ENCODE measurements around the gene ASNS. TPM values are rescaled to one million over a fixed set of nuclear protein-coding genes. Genes with fewer than 3 reads are reported as not detected.
"Not testable (repeated sequence)": the region's sequence is repeated elsewhere in the genome, so short reads cannot be mapped to it uniquely, and the experiment has no call there.

ASNS gene, protein sequence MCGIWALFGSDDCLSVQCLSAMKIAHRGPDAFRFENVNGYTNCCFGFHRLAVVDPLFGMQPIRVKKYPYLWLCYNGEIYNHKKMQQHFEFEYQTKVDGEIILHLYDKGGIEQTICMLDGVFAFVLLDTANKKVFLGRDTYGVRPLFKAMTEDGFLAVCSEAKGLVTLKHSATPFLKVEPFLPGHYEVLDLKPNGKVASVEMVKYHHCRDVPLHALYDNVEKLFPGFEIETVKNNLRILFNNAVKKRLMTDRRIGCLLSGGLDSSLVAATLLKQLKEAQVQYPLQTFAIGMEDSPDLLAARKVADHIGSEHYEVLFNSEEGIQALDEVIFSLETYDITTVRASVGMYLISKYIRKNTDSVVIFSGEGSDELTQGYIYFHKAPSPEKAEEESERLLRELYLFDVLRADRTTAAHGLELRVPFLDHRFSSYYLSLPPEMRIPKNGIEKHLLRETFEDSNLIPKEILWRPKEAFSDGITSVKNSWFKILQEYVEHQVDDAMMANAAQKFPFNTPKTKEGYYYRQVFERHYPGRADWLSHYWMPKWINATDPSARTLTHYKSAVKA
- 10 to 100 TPM; 28.8 to 34.0 TPM for polyA plus RNA-seq

GRCh38 chr7:97872025-97872669 is at the start of gene ASNS:
ASNS (minus strand) TSS chr7:97872408; CDS start chr7:97869156, 3,252 bp downstream.
- Histone ChIP-seq H3K4me3 (ENCODE audit: low read depth in 1 of 2, low read length in 2 of 2) (peak within 1 kb of the TSS; percentile 70), H3K4me1 (ENCODE audit: control insufficient read depth in 2 of 2, insufficient read depth in 2 of 2, low read length in 1 of 2) (no peaks in the 10 kb centered on the region), H3K36me3 (ENCODE audit: control insufficient read depth in 2 of 2, insufficient read depth in 2 of 2, low read length in 1 of 2) (no peaks in the 10 kb centered on the region), H3K27me3 (ENCODE audit: control insufficient read depth in 1 of 2, insufficient read depth in 2 of 2, low read length in 2 of 2) (no peaks in the 10 kb centered on the region), H3K27ac (ENCODE audit: low read depth in 2 of 2, low read length in 1 of 2) (peak within 1 kb of the TSS; percentile 76 to 94), H3K9me3 (ENCODE audit: control insufficient read depth in 2 of 2, insufficient read depth in 1 of 2, low read depth in 1 of 2, low read length in 1 of 2) (no peaks in the 10 kb centered on the region)
- WGBS, 2 donors: 0 to 1% methylated on average over 58 of the region's 58 CpGs

DNA sequence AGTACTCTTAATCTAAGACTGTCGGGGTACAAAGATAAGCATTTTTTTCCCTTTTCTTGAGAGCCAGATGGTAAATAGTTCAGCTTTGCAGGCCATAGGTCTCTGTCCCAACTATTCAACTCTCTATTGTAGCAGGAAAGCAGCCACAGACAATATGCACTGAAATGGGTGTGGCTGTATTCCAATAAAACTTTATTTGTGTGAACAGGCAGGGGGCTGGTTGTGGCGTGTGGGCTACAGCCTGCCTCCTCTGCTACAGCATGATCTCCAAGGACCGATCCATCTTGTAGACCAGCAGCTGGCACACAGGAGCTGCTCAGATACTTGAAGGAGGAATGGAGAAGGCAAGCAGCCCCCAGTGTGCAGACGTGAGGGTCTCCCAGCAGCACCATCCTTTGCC is 49.0 kb upstream of the ASNS start:
- not testable (repeated sequence) for H3K36me3 ChIP-seq (ENCODE audit: control insufficient read depth in 2 of 2, insufficient read depth in 2 of 2, low read length in 1 of 2); H3K27me3 ChIP-seq (ENCODE audit: control insufficient read depth in 1 of 2, insufficient read depth in 2 of 2, low read length in 2 of 2); H3K27ac ChIP-seq (ENCODE audit: low read depth in 2 of 2, low read length in 1 of 2); H3K4me1 ChIP-seq (ENCODE audit: control insufficient read depth in 2 of 2, insufficient read depth in 2 of 2, low read length in 1 of 2); H3K4me3 ChIP-seq (ENCODE audit: low read depth in 1 of 2, low read length in 2 of 2); H3K9me3 ChIP-seq (ENCODE audit: control insufficient read depth in 2 of 2, insufficient read depth in 1 of 2, low read depth in 1 of 2, low read length in 1 of 2)
- WGBS, 2 donors: 90 to 92% methylated on average over 3 to 4 of the region's 4 CpGs

DNA sequence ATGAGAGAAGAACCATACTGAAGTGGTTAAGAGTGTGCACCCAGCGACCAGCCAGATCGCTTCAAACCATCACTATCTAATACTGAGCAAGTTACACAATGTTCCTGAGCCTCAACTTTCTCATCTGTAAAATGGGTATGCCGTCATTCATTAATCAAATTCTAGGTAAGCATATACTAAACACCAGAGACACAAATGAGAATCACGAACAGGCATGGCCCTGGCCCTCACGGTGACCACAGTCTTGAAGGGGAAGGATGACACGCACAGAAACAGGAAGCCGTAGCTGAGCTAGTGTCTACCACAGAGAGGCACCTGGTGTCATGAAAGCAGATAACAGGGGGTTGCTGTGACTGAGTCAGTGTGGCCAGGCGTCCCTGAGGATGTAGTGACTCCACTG is 43.1 kb upstream of the ASNS start:
- not testable (repeated sequence) for H3K27ac ChIP-seq (ENCODE audit: low read depth in 2 of 2, low read length in 1 of 2); H3K27me3 ChIP-seq (ENCODE audit: control insufficient read depth in 1 of 2, insufficient read depth in 2 of 2, low read length in 2 of 2); H3K4me1 ChIP-seq (ENCODE audit: control insufficient read depth in 2 of 2, insufficient read depth in 2 of 2, low read length in 1 of 2); H3K4me3 ChIP-seq (ENCODE audit: low read depth in 1 of 2, low read length in 2 of 2); H3K36me3 ChIP-seq (ENCODE audit: control insufficient read depth in 2 of 2, insufficient read depth in 2 of 2, low read length in 1 of 2); H3K9me3 ChIP-seq (ENCODE audit: control insufficient read depth in 2 of 2, insufficient read depth in 1 of 2, low read depth in 1 of 2, low read length in 1 of 2)
- WGBS, 2 donors: 88 to 90% methylated on average over 7 to 8 of the region's 8 CpGs

- H3K9me3 ChIP-seq (ENCODE audit: control insufficient read depth in 2 of 2, insufficient read depth in 1 of 2, low read depth in 1 of 2, low read length in 1 of 2); H3K36me3 ChIP-seq (ENCODE audit: control insufficient read depth in 2 of 2, insufficient read depth in 2 of 2, low read length in 1 of 2); H3K4me1 ChIP-seq (ENCODE audit: control insufficient read depth in 2 of 2, insufficient read depth in 2 of 2, low read length in 1 of 2); H3K27ac ChIP-seq (ENCODE audit: low read depth in 2 of 2, low read length in 1 of 2); H3K27me3 ChIP-seq (ENCODE audit: control insufficient read depth in 1 of 2, insufficient read depth in 2 of 2, low read length in 2 of 2); H3K4me3 ChIP-seq (ENCODE audit: low read depth in 1 of 2, low read length in 2 of 2): not testable (repeated sequence)
- 86 to 93% methylated on average over 5 of the region's 5 CpGs for WGBS, 2 donors
These were observed 40.1 kb upstream of the ASNS start for GRCh38 chr7:97912294-97912693.

GRCh38 chr7:97896893-97897292 is 24.7 kb upstream of the ASNS start:
- WGBS, 2 donors: 86 to 93% methylated on average over 2 of the region's 2 CpGs

DNA sequence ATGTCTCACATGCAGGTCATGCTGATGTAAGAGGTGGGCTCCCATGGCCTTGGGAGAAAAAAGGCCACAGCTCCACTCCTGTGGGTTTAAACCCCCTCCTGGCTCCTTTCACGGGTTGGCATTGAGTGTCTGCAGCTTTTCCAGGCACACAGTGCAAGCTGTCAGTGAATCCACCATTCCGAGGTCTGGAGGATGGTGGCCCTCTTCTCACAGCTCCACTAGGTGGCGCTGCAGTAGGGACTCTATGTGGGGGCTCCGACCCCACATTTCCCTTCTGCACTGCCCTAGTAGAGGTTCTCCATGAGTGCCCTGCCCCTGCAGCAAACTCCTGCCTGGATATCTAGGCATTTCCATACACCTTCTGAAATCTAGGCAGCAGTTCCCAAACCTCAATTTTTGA is 19.5 kb upstream of the ASNS start:
- 60 to 65% methylated on average over 4 of the region's 4 CpGs for WGBS, 2 donors
- not testable (repeated sequence) for H3K27me3 ChIP-seq (ENCODE audit: control insufficient read depth in 1 of 2, insufficient read depth in 2 of 2, low read length in 2 of 2); H3K9me3 ChIP-seq (ENCODE audit: control insufficient read depth in 2 of 2, insufficient read depth in 1 of 2, low read depth in 1 of 2, low read length in 1 of 2)

More at GRCh38 chr7:97896893-97897292, 24.7 kb upstream of the ASNS start:
- H3K36me3 ChIP-seq (ENCODE audit: control insufficient read depth in 2 of 2, insufficient read depth in 2 of 2, low read length in 1 of 2); H3K9me3 ChIP-seq (ENCODE audit: control insufficient read depth in 2 of 2, insufficient read depth in 1 of 2, low read depth in 1 of 2, low read length in 1 of 2); H3K27me3 ChIP-seq (ENCODE audit: control insufficient read depth in 1 of 2, insufficient read depth in 2 of 2, low read length in 2 of 2); H3K27ac ChIP-seq (ENCODE audit: low read depth in 2 of 2, low read length in 1 of 2); H3K4me3 ChIP-seq (ENCODE audit: low read depth in 1 of 2, low read length in 2 of 2); H3K4me1 ChIP-seq (ENCODE audit: control insufficient read depth in 2 of 2, insufficient read depth in 2 of 2, low read length in 1 of 2): not testable (repeated sequence)

GRCh38 chr7:97879527-97879926 is 7.3 kb upstream of the ASNS start:
- not testable (repeated sequence) for H3K36me3 ChIP-seq (ENCODE audit: control insufficient read depth in 2 of 2, insufficient read depth in 2 of 2, low read length in 1 of 2); H3K27ac ChIP-seq (ENCODE audit: low read depth in 2 of 2, low read length in 1 of 2)
- WGBS, 2 donors: 83 to 85% methylated on average over 3 of the region's 3 CpGs

More for the DNA sequence above, 19.5 kb upstream of the ASNS start:
- H3K4me1 ChIP-seq (ENCODE audit: control insufficient read depth in 2 of 2, insufficient read depth in 2 of 2, low read length in 1 of 2); H3K27ac ChIP-seq (ENCODE audit: low read depth in 2 of 2, low read length in 1 of 2); H3K4me3 ChIP-seq (ENCODE audit: low read depth in 1 of 2, low read length in 2 of 2); H3K36me3 ChIP-seq (ENCODE audit: control insufficient read depth in 2 of 2, insufficient read depth in 2 of 2, low read length in 1 of 2): not testable (repeated sequence)

DNA sequence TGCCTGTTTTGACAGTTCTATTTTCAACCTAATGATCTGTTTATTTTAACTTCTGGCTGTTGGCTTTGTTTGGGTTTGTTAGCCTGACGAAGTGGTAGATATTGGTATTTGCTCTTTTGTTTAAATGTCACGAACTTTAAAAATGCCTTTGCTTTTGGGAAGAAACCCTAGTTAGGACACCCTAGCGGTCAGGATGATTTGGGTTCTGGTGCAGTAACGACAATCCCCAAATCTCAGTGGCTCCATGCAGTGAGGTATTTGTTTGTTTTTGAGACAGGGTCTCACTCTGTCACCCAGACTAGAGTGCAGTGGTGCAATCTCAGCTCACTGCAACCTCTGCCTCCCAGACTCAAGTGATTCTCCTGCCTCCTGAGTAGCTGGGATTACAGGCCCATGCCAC is 2.7 kb upstream of the ASNS start:
- H3K27ac ChIP-seq (ENCODE audit: low read depth in 2 of 2, low read length in 1 of 2); H3K4me1 ChIP-seq (ENCODE audit: control insufficient read depth in 2 of 2, insufficient read depth in 2 of 2, low read length in 1 of 2); H3K9me3 ChIP-seq (ENCODE audit: control insufficient read depth in 2 of 2, insufficient read depth in 1 of 2, low read depth in 1 of 2, low read length in 1 of 2); H3K4me3 ChIP-seq (ENCODE audit: low read depth in 1 of 2, low read length in 2 of 2); H3K36me3 ChIP-seq (ENCODE audit: control insufficient read depth in 2 of 2, insufficient read depth in 2 of 2, low read length in 1 of 2); H3K27me3 ChIP-seq (ENCODE audit: control insufficient read depth in 1 of 2, insufficient read depth in 2 of 2, low read length in 2 of 2): not testable (repeated sequence)
- WGBS, 2 donors: 82 to 87% methylated on average over 4 of the region's 4 CpGs

More at GRCh38 chr7:97879527-97879926, 7.3 kb upstream of the ASNS start:
- H3K4me3 ChIP-seq (ENCODE audit: low read depth in 1 of 2, low read length in 2 of 2); H3K4me1 ChIP-seq (ENCODE audit: control insufficient read depth in 2 of 2, insufficient read depth in 2 of 2, low read length in 1 of 2); H3K27me3 ChIP-seq (ENCODE audit: control insufficient read depth in 1 of 2, insufficient read depth in 2 of 2, low read length in 2 of 2); H3K9me3 ChIP-seq (ENCODE audit: control insufficient read depth in 2 of 2, insufficient read depth in 1 of 2, low read depth in 1 of 2, low read length in 1 of 2): not testable (repeated sequence)

GRCh38 chr7:97873606-97874005 is 1.4 kb upstream of the ASNS start:
- 80 to 86% methylated on average over 3 of the region's 3 CpGs for WGBS, 2 donors
- Histone ChIP-seq H3K4me1 (ENCODE audit: control insufficient read depth in 2 of 2, insufficient read depth in 2 of 2, low read length in 1 of 2) (no peaks in the 10 kb centered on the region), H3K4me3 (ENCODE audit: low read depth in 1 of 2, low read length in 2 of 2) (no peak overlapping the region), H3K27me3 (ENCODE audit: control insufficient read depth in 1 of 2, insufficient read depth in 2 of 2, low read length in 2 of 2) (no peaks in the 10 kb centered on the region), H3K36me3 (ENCODE audit: control insufficient read depth in 2 of 2, insufficient read depth in 2 of 2, low read length in 1 of 2) (no peaks in the 10 kb centered on the region), H3K27ac (ENCODE audit: low read depth in 2 of 2, low read length in 1 of 2) (no peak overlapping the region), H3K9me3 (ENCODE audit: control insufficient read depth in 2 of 2, insufficient read depth in 1 of 2, low read depth in 1 of 2, low read length in 1 of 2) (no peaks in the 10 kb centered on the region)
